Head of caudate nucleus (tissue), 42 donors: ENCODE results near the gene ABHD3.
A peak's percentile ranks its signal among the peaks of the same experiment; 100 is the strongest.
"Not testable (repeated sequence)": the region's sequence is repeated elsewhere in the genome, so short reads cannot be mapped to it uniquely, and the experiment has no call there.

Experiments
- DNase-seq, 42 donors: peaks; one replicate each; pipeline versions ENCODE4 v3.0.0 to v3.0.0-alpha.2; 2020 to 2021; ENCODE audit warnings: mixed read lengths in 7 of 42
- intact Hi-C: fragments of 100-400 bp; cut with DNase I; formaldehyde crosslinking; loops from one replicate; pipeline ENCODE4 v1.15.0; 2022

The ABHD3 gene

DNA sequence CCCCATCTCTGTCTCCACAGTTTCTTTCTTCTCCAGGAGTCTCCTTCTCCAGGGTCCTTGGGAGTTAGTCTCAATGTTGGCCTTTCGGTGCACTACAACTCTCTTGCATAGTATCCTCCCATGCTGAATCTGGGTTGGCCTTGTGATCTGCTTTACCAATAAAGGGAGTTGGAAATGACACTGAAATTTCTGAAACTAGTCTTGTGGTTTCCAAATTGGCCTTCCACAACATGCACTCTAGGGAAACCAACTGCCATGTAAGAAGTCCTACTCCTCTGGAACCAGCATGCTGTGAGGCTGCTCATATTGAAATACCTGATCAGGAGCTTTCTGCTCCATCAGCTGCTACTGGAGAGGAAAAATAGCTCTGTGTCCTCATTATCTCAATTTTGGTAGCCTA is 9.9 kb upstream of the ABHD3 start:
- no peak for DNase-seq
- intact Hi-C loops: no loop called here

DNA sequence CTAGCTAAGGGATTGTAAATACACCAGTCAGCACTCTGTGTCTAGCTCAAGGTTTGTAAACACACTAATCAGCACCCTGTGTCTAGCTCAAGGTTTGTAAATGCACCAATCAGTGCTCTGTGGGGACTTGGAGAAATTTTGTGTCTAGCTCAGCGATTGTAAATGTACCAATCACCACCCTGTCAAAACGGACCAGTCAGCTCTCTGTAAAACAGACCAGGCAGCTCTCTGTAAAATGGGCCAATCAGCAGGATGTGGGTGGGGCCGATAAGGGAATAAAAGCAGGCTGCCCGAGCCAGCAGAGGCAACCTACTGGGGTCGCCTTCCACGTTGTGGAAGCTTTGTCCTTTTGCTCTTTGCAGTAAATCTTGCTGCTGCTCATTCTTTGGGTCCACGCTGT is 2.6 kb upstream of the ABHD3 start:
- intact Hi-C loops: loop anchor here (10.0 kb wide), 1 partner anchor 92 kb away; the partner anchor contains the start of gene SNRPD1
- not testable (repeated sequence) for DNase-seq

DNA sequence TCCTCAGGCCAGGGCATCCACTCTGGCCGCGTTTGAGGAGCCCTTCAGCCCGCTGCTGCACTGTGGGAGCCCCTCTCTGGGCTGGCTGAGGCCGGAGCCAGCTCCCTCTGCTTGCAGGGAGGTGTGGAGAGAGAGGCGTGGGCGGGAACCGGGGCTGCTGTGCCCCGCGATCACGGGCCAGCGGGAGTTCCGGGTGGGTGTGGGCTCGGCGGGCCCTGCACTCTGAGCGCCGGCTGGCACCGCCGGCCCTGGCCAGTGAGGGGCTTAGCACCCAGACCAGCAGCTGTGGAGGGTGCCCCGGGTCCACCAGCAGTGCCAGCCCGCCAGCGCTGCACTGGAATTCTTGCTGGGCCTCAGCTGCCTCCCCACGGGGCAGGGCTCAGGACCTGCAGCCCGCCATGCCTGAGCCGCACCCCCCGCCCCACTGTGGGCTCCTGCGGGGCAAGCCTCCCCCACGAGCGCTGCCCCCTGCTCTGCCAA is 1.9 kb upstream of the ABHD3 start:
- no peak for DNase-seq
- intact Hi-C loops: loop anchor here (10.0 kb wide), 1 partner anchor 92 kb away; the partner anchor contains the start of gene SNRPD1

DNA sequence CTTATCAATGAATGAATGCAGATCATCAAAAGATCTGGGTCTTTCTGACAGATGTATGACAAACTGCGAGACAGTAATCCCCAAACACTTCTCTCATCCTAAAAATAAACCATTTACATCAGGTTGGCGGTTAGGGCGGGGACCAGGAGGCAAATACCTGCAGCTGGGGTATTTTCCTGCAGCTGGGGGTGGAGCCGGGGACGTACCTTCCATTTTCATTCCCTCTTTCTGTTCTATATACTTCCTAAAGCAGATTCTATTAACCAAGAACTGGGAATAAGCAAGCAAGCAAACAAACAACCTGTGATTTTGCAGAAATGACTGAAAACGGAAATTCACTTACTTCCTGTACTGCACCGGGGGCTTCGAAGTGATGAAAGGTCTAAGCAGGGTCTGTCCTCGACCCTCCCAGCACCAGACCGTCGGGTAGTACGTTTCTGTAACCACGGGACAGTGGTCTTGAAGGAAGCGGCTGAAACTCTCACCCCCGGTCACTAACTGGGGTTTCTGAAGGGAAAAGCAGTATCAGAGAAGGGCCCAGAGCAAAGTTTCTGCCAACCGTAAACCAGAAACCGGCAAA is 1.2 kb downstream of the ABHD3 start:
- intact Hi-C loops: loop anchor here (10.0 kb wide), 1 partner anchor 89 kb away; the partner anchor contains the start of gene SNRPD1
- DNase-seq: peak in 2 of 42 donors; percentile 17 to 36

DNA sequence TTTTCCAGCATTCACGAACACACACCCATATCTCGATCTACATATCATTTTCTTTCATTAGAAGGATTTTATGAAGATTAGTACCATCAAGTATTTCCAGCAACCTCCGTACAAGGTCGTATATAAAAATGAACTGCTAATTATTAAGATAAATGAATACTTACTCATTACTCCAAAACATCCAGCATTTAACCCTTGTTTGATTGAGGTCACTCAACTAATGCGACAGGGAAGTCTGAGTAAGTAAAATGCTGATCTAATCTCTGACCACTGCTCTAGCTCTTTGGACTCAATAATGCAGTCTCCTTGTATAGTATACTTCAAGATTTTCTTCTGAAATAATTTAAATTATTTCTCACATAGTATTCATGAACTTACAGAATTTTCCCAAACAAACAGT is 2.0 kb downstream of the ABHD3 start:
- no peak for DNase-seq
- intact Hi-C loops: loop anchor here (10.0 kb wide), 1 partner anchor 88 kb away; the partner anchor contains the start of gene SNRPD1

DNA sequence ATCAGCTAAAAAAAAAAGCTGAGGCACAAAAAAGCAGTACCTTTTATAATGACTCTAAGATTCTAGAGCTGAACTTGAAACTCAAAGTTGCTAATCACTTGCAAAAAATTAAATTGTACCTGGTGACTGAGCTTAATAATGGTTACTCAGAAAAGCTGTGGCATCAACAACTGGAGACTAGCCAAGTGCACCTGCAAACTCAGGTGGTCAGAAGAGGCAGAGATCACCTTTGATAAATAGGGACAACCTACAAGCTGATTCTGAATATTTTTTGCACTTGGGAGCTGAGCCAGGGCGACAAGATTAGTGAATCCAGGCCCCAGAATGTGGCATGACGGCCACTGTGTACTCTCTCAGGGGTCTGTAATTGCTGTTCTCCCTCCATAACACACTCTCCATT is 3.0 kb downstream of the ABHD3 start:
- intact Hi-C loops: loop anchor here (10.0 kb wide), 1 partner anchor 87 kb away; the partner anchor contains the start of gene SNRPD1
- DNase-seq: no peak

DNA sequence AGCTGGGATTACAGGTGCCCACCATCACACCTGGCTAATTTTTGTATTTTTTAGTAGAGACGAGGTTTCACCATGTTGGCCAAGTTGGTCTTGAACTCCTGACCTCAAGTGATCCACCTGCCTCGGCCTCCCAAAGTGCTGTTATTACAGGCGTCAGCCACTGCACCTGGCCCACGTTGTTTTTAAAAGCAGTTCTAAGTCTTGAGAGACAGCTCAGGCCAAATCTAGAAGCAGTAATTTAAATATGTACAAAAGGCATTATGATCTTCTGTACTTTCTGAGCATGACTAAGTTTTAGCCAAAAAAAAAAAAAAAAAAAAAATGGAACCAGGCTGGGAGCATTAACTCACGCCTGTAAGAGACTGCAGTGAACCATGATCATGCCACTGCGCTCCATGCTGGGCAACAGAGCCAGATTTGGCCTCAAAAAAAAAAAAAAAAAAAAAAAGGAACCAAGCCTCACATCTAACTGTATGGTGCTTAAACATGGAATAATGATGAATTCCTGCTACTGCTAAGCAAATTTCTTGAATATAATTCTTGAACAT is 4.0 kb downstream of the ABHD3 start:
- DNase-seq: no peak
- intact Hi-C loops: loop anchor here (10.0 kb wide), 1 partner anchor 86 kb away; the partner anchor contains the start of gene SNRPD1

DNA sequence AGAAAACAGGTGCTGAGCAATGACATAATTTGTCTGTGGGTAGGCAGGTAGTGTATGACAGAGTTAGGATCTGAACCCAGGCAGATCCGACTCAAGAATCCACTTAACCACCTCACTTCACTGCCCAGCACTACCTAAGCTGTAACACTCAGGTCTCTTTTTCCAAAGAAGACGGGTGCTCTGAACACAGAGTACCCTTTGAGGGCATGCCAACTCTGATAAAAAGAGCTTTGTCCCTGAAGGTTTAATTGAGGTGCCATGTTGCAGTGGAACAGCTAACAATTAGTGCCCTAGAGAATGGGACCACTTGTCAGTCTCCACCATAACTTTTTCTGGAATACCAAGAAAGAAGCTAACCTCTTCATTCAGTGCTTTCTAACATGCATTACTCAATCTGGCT is 11.3 kb downstream of the ABHD3 start:
- intact Hi-C loops: no loop called here

DNA sequence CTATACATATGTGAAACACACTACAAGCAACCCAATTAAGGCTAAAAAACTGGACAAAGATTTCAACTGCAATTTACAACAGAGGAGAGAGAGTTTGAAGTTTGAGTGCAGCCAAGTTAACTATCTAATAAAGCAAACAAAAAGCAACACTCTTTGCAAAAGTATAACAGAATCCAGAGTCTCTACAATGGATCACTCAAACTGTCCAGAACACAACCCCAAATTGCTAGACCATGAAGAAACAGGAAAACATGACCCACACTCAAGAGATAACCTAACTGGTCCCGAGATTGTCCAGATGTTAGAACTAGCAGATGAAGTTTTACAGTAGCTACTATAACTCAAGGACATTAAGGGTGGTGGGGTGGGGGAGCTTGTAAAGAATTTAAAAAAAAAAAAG is 14.8 kb downstream of the ABHD3 start:
- intact Hi-C loops: no loop called here
- DNase-seq: no peak

More for the DNA sequence above, 11.3 kb downstream of the ABHD3 start:
- DNase-seq: peak in 1 of 42 donors; percentile 16

DNA sequence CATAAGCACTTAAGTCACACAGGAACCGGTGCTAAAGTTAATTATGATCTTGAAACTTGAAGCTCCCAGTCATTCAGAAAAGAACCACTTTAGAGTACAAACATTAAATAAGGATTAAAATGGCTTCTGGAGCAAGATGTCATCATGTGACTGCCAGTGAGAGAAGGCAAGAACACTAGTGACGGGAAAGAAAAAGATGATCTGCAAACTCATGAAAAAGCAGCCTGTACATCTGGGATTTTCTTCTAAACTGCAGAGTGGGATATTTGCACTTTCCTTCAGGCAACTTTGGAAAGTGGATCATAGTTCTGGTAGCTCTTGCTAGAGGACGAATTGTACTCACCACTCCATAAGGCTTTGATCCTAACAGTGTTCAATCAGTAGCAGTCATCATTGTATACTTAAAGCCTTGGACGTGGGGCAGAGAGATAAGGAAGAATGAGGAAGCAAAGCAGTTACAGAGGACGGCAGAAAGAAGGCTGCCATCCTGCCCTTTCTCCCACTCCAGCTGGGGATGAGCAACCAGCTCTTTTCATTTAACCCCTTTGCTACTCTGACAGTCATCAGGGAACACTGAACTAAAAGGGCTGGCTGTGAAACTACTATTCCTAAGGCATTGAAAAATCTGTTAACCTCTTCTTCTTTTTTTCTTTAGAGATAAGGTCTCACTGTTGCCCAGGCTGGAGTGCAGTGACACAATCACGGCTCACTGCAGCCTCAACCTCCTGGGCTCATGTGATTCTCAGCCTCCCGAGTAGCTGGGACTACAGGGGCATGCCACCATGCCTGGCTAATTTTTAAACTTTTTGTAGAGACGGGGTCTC is 18.1 kb downstream of the ABHD3 start:
- intact Hi-C loops: no loop called here
- DNase-seq: no peak

DNA sequence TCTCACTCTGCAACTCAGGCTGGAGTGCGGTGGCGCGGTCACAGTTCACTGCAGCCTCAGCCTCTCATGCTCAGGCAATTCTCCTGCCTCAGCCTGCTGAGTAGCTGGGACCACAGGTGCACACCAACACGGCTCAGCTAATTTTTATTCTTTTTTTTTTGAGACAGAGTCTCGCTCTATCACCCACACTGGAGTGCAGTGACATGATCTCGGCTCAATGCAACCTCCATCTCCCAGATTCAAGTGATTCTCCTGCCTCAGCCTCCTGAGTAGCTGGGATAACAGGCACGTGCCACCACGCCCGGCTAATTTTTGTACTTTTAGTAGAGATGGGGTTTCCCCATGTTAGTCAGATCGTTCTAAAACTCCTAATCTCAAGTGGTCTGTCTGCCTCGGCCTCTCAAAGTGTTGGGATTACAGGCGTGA is 19.0 kb downstream of the ABHD3 start:
- peak in 1 of 42 donors; percentile 0 for DNase-seq
- intact Hi-C loops: not testable (repeated sequence)

DNA sequence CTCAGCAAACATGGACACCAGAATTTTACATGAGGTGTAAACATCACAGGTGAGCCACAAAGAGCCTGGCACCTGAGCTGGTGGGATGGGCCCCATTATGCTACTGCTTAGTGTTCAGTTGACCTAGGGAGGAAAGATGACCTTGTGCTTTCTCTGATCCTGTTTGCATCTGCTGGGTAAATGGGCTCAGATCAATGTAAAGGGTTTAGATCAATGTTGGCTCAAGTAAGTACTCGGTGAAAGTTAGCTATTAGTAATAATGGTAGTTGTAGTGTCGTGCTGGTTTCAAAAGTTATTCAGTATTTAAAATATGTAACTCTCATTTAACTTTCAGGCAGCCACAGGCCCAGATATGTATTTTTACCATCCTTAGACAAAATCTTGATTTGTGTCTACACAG is 19.8 kb downstream of the ABHD3 start:
- intact Hi-C loops: no loop called here
- peak in 1 of 42 donors; percentile 25 for DNase-seq

DNA sequence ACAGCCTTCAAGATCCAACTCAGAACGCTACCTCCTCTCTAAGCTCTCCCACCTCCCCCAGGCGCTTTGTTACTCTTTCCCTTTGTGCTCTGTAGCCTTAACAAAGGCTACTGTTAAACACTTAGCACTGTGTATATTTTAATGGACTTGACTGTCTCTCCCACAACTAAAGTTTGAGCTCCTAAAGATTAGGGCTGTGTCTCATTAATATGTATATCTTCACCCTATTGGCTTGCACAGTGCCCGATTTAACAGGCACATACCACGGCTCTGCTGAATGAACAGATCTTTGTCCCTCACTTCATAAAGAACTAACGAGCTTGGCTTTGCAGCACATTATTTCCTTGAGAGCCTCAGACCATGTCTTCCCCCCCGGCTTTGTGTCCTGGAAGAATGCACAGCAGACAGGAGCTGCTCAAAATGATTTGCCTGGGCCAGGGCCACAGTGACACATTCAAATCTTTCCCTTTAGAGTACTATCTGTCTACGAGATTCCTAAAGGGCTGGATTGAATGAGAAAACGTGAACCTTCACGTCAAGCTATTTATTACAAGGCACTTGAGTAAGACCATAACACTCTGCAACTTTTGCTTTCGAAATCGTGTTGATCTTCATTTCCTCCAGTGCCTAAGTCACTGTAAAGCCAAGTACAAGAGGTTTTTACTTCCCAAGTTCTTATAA is 22.1 kb downstream of the ABHD3 start:
- intact Hi-C loops: no loop called here
- DNase-seq: peak in 2 of 42 donors; percentile 1 to 18

DNA sequence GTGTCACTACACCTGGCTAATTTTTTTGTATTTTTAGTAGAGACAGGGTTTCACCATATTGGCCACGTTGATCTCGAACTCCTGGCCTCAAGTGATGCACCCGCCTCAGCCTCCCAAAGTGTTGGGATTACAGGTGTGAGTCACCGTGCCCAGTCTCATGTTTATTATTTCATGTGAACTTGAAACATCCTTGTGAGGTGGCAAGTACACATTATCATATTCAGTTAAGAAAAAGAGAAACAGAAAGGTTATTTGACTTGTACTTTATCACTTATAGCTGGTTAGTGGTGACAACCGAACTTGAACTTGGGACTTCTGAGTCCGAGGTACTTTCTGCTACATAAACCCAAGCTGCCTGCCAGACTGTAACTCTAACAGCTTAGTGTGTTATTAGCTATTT is 24.4 kb downstream of the ABHD3 start:
- DNase-seq: no peak
- intact Hi-C loops: no loop called here

DNA sequence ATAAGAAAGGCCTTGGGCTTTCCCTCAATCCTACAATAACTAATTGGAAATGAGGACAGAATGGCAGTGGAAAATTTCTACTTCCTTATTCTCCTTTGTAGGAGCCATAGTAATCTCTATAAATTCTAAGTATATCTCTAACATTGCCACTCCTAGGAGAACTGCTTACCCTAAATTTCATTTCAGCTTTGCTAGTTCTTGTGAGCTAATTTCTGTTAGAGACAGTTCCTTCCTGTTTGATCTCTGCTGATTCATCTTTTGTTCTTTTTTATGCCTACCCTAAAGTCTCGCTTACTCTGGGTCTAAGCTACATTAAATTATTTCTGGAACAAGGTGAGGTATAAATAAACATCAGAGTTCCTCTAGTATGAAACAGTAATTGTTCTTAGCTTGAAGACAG is 25.7 kb downstream of the ABHD3 start:
- intact Hi-C loops: no loop called here
- DNase-seq: no peak

DNA sequence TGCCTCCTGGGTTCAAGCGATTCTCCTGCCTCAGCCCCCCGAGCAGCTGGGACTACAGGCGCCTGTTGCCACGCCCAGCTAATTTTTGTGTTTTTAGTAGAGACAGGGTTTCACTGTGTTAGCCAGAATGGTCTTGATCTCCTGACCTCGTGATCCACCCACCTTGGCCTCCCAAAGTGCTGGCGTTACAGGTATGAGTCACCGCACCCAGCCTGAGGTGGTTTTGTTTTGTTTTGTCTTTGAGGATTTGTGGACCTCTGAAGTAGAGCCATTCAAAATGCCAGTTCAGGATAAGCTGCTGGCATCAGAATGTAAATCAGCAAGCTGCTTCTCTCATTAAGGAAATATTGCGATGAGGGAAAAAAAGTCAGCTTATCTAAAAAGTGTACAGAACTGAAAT is 29.2 kb downstream of the ABHD3 start:
- DNase-seq: peak in 1 of 42 donors; percentile 29
- intact Hi-C loops: not testable (repeated sequence)

DNA sequence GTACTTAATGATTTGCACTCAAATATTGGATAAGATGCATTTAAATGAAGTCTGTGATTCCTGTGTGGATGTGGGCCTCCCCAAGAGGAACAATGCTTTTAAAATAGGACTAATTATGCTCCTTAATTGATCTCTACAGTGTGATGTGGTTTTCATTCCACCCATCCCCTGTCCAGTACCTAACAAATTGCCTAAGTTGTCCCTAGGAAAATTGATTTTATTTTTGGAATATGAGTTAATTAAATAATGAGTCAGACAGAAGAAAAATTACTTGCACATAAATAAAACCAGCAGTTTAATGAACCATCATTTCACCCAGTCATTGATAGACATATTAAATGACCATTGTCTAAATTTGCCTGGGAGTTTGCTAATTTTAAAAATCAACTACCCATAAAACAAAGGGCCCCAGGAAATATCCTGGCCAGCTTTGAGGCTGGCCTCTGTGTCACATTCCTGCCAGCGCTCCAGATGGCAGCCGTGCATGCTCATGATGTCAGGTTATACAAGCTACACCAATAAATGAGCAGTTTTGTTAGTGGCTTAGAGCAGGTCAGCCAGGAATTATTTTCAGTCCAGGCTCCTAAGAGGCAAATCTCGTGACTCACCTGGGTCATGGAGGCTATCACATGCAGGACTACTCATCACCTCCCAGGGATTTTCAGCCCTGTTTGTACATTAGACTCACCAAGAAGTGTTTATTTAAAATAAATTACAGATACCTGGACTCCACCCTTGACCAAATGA is 31.9 kb downstream of the ABHD3 start:
- peak in 9 of 42 donors; percentile 3 to 45 (median 15) for DNase-seq
- intact Hi-C loops: no loop called here

DNA sequence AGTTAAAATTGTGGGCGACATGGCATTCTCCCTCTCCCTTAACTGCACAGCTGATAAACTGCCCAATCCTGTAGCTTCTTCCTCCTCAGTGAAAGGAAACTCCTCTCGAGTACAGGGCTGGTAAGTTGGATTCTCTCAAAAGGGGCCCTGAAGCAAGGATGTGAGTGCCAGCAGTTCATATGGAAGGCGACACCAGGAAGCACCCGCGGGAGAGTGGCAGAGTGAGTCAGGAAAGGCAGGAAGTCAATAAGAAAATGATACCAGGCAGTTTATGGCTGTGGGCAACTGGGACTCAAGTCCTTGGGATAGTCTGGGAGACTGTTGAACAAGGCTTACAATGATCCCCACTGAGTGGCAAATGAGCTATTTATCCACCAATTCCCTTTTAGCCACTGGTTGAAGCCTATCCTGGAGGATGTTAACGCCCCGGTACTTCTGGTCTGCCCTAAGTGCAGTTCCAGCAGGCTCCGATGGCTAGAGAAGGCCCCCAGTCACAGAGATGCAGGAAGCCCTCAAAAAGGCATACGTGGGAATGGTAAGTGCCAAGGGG is 34.8 kb downstream of the ABHD3 start:
- peak in 1 of 42 donors; percentile 15 for DNase-seq
- intact Hi-C loops: no loop called here
